GM18873 (cell line): ENCODE measurements around the gene GFM2.
"Not testable (repeated sequence)": the region's sequence is repeated elsewhere in the genome, so short reads cannot be mapped to it uniquely, and the experiment has no call there.

Source experiments
- ATAC-seq: cut with Tn5 transposase; IDR thresholded peaks from one replicate; pipeline ENCODE4 v1.9.1; 2021; ENCODE audit warnings: mild to moderate bottlenecking, moderate library complexity, moderate number of reproducible peaks; ENCODE audit not compliant: unreplicated experiment, low FRiP score

Gene GFM2

DNA sequence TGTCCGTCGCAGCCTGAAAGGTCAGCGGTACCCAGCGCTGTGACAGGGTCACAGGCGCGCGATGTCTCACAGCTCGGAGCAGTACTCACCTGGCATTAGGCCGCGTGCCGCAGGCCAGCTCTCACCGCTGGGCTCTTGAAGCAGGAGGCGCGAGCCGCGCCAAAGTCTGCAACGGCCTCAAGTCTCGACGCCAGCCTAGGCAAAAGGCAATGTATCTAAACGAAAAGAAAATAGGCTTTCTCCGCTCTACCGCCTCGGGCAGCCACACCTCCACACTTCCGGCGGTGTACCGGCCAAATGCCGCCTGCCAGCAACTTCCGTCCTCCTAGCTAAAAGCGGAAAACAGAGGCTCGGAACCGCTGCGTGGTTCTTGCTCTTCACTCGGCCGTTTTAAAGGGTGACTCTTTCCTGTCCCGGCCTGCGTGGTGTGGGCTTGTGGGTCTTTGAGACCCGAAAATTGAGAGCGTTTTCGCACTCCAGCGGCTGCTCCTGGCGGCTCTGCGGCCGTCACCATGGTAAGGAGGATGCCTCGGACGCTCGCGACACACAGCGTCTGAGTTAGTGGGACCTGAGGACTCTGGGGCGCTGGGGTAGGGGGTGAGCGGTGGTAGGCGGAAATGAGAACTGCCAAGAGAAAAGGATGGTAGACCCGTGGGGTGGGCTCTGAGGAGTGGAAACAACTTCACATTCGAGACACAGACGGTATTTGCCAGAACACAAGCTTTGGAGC, at the start of gene GFM2, which contains the start of gene NSA2:
TSS of gene GFM2 (minus strand) at position 269 of the 730 bp plus-strand sequence. CDS start 3,375 bp downstream, outside the sequence.
TSS of gene NSA2 (plus strand) at position 401 of the 730 bp plus-strand sequence. CDS start at position 513, 112 bp downstream.
- ATAC-seq, result peak; percentile 89

DNA sequence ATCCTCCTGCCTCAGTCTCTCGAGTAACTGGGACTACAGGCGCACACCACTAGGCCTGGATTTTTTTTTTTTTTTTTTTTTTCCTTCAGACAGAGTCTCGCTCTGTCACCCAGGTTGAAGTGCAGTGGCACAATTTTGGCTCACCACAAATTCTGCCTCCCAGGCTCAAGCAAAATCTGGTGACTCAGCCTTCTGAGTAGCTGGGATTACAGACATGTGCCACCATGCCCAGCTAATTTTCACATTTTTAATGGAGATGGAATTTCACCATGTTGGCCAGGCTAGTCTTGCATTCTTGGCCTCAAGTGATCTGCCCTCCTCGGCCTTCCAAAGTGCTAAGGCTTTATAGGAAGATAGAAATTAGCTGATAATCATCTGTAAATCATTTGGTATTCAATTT, 44.0 kb upstream of the GFM2 start:
- ATAC-seq, result no peak

DNA sequence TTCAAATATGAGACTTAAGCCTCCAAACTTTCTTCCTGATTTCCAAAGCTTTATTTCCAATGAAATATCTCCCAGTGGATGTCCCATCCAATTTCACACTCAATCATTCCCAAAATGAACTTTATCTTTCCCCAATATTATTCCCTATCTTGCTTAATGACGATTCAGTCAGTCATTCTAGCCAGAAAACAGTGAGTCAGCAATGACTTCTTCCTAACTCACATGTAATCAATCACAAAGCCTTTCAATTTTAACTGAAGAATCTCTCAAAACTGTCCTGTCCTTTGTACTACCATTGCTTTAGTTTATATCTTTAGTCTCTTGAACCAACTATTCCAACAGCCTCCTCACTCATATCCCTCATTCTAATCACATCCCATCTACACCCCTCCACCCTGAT, 35.0 kb upstream of the GFM2 start:
- ATAC-seq, result no peak

GRCh38 chr5:74801197-74801596, 34.3 kb upstream of the GFM2 start:
- no peak for ATAC-seq

GRCh38 chr5:74798977-74799911, 32.3 kb upstream of the GFM2 start:
- no peak for ATAC-seq

DNA sequence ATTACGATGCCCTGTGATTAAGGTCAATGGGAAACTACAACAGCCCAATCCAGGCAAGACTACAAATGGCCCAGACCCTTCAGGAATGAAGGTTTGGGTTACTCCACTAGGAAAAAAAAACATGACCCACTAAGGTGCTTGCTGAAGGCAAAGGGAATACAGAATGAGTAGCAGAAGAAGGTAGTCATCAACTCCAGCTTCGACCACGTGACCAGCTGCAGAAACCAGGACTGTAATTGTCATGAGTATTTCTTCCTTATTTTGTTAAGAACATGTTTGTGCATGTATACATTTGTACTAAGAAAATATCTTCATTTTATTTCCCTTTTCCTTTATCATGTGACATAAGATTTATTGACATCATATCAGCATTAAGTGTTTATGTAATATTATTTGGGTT, 24.8 kb upstream of the GFM2 start:
- ATAC-seq, result not testable (repeated sequence)

GRCh38 chr5:74787424-74787823, 20.5 kb upstream of the GFM2 start:
- no peak for ATAC-seq

GRCh38 chr5:74786851-74787250, 19.9 kb upstream of the GFM2 start:
- ATAC-seq, result no peak

DNA sequence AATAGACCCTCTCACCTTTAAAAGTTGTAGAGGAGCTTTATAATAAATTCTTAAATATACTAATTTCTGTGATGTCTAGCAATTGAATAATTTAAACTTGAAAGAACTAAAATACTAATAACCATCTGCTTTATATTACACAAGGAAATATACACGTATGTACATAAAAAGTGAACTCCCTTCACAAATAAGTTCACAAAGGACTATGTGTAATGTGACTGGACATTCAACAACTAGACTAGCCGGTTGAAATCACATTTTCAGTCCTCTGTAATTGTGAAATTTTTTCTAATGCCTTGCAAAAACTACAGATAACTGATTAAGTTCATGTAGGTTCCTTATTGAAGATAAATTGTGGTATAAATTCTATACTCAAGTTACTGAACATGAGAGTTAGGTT, 11.7 kb upstream of the GFM2 start:
- ATAC-seq, result no peak

DNA sequence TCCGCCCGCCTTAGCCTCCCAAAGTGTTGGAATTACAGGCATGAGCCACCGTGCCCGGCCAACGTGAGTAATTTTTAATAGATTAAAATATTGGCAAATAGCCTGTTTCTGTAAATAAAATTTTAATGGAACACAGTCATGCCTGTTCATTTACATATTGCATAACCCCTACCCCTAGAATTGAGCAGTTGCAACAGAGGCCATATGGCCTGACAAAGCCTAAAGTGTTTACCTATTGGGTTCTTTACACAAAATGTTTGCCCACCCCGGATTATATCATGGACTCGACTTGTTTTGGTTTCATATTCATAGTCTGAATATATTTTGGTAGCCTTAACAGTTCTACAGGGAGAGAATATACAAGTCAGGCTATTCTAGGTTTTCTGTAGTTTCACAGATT, 5.4 kb upstream of the GFM2 start:
- ATAC-seq, result no peak

DNA sequence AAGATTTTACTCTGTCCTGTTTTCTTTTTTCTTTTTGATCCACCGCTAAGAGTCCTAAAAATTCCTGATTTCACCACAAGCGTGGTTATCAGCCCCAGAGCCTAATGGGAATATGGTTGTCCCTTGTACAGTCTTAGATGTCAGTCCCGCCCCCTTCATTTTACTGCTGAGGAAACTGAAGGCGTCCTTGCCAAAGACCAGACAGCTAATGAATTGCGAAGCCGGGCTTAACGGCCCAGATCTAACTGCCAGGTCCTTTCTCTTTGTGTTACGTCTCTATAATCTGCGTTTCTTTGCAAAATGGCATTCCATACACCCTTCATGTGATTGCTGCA, 629 bp upstream of the GFM2 start:
- no peak for ATAC-seq

- ATAC-seq, result peak; percentile 26
Observed at GRCh38 chr5:74766418-74766848, 484 bp downstream of the GFM2 start.

GRCh38 chr5:74765929-74766328, 988 bp downstream of the GFM2 start:
- ATAC-seq, result no peak

GRCh38 chr5:74765201-74765600, 1.7 kb downstream of the GFM2 start:
- ATAC-seq, result no peak

- no peak for ATAC-seq
Observed at GRCh38 chr5:74763504-74763903, 3.4 kb downstream of the GFM2 start.

DNA sequence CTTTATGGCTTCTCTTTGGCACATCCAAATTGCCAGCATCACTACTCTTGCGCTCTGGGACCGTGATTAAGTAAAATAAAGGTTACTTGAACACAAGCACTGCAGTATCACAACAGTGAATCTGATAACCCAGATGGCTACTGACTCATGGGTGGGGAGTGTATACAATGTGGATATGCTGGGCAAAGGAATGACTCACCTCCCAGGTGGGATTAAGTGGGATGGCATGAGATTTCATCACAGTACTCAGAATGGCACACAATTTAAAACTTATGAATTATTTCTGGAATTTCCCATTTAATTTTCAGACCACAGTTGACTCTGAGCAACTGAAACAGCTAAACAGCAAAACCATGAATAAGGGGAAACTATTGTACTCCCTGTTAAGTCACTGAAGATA, 4.3 kb downstream of the GFM2 start:
- no peak for ATAC-seq

DNA sequence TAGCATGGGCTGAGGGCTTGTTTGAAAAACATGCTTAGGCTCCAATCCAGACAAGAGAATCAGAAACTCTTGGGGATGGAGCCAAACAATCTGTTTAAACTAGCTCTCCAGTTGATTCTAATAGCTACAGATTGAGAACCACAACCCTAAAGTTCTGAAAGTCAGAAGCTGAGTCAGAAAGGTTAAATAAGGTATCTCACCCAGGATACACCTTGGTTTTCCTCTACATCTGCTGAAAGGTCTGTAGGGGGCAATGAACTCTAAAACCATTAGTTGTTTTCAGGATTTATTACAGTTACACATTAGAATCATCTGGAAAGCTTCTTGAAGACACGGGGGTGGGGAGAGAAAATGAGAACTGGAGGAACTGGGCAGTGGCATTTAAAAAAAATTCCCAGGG, 5.7 kb downstream of the GFM2 start:
- no peak for ATAC-seq

- ATAC-seq, result not testable (repeated sequence)
Observed at GRCh38 chr5:74748742-74749141, 18.2 kb downstream of the GFM2 start.

- ATAC-seq, result no peak
Observed at GRCh38 chr5:74738406-74738805, 28.5 kb downstream of the GFM2 start.

DNA sequence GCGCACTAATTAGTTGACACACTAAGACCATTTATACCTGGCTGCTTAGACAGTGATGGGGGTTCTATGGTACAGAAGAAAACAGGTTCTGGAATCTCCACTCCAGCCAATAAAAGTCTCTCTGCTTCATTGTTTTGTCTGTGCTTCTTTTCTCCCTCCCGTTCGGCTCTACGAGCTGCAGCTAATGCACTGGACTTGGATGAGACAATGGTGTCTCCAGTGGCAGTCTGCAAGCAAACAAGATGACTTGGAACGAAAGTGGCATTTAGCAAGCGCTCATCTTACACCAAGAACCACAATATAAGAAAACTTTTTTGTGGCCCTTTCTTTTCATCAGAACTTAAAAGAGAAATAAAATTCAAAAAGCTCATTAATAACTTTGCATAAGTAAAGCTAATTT, 30.2 kb downstream of the GFM2 start:
- no peak for ATAC-seq

DNA sequence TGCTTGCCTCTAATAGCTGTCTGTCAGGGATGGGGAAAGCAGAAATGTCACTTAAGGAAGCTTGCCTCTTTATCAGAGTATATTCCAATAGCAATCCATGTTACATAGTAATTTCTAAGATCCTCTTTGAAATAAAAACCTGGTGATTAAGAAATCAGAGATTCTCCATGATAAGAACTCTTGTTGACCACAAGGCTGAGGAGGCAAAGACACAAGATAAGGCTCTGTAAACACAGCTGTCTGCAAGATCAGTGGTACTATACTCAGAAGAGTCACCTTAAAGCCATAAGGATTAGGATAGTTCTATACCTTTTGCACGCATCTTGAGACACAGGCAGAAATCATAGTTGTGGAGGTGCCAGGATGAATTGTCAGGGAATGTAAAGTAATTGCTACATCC, 41.6 kb downstream of the GFM2 start:
- no peak for ATAC-seq

DNA sequence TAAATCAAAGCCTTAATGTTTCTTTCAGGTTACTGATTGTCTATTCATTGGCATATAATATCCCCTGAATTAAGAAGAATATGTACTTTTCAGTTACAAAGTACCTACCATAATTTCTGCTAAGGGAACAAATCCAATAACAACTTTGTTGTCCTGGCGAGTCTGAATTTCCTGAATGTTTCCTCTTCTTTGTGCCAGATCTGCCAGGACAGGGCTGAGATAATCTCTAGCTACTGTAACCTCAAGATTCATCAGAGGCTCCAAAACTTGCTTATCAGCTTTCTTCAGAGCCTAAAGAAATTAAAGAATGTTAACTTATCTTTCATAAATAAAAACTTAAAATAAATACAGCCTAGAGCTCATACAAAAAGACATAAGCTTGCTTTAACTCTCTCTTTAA, 44.6 kb downstream of the GFM2 start:
- no peak for ATAC-seq
